Ishikawa (cell line): ENCODE data around the gene BIRC3.

Experiments used
- FOXM1 ChIP-seq: IDR thresholded peaks from 2 replicates; pipeline ENCODE4 v1.6.1; 2012; ENCODE audit warnings: low read depth, borderline replicate concordance
- TAF1 ChIP-seq: IDR thresholded peaks from 2 replicates; pipeline ENCODE4 v1.6.1; 2012; ENCODE audit warnings: low read depth, mild to moderate bottlenecking
- YY1 ChIP-seq: IDR thresholded peaks from 2 replicates; pipeline ENCODE4 v1.6.1; 2012; ENCODE audit warnings: low read depth

GRCh38 chr11:102338479-102339010, 21.3 kb downstream of the BIRC3 start:
- no peak for TF ChIP-seq YY1
- TF ChIP-seq TAF1 = no peak
- TF ChIP-seq FOXM1 = no peak
